ENCODE measurements around the gene LIPK. TPM values are rescaled to one million over a fixed set of nuclear protein-coding genes. Genes with fewer than 3 reads are reported as not detected.
"Not testable (repeated sequence)": the region's sequence is repeated elsewhere in the genome, so short reads cannot be mapped to it uniquely, and the experiment has no call there.

Gene LIPK, protein sequence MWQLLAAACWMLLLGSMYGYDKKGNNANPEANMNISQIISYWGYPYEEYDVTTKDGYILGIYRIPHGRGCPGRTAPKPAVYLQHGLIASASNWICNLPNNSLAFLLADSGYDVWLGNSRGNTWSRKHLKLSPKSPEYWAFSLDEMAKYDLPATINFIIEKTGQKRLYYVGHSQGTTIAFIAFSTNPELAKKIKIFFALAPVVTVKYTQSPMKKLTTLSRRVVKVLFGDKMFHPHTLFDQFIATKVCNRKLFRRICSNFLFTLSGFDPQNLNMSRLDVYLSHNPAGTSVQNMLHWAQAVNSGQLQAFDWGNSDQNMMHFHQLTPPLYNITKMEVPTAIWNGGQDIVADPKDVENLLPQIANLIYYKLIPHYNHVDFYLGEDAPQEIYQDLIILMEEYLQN
- not detected for total RNA-seq
- long read RNA-seq: 0 reads

DNA sequence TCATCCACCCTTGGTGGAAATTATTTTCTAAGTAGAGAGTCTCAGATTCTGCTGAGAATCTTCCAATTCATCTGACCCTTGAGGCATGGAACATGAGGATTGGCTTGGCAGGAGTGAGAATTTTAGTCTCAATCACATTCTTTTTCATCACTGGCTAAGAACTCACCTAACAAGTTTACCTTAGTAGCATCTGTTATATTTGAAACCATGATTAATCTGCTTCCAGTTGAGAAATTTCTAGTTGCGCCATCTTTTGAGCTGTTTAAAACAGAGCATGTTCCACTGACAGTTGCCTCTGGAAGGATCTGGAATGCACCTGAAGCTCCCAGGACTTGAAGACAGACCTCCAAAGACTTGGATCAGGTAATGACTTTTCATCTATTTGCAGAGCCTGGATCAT is at the start of gene LIPK:
TSS of gene LIPK (plus strand) at position 292 of the 400 bp plus-strand sequence. CDS start 18,295 bp downstream, outside the sequence.
- no peak for DNase-seq (ENCODE audit: low spot score)
- intact Hi-C loops (cut with DNase I): no loop called here

DNA sequence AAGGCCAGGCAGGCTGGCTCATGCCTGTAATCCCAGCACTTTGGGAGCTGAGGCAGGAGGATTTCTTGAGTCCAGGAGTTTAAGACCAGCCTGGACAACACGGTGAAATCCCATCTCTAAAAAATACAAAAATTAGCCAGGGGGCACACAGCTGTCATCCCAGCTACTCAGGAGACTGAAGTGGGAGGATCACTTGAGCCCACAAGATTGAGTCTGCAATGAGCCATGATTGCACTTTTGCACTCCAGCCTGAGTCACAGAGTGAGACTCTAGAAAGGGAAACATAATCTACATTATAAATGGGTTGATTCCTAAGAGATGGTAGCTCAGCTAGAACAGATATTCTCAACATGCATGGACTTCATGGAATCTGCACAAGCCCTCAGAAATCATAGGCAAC is 48.1 kb upstream of the LIPK start:
- no peak for DNase-seq (ENCODE audit: low spot score)
- intact Hi-C loops (cut with DNase I): no loop called here

DNA sequence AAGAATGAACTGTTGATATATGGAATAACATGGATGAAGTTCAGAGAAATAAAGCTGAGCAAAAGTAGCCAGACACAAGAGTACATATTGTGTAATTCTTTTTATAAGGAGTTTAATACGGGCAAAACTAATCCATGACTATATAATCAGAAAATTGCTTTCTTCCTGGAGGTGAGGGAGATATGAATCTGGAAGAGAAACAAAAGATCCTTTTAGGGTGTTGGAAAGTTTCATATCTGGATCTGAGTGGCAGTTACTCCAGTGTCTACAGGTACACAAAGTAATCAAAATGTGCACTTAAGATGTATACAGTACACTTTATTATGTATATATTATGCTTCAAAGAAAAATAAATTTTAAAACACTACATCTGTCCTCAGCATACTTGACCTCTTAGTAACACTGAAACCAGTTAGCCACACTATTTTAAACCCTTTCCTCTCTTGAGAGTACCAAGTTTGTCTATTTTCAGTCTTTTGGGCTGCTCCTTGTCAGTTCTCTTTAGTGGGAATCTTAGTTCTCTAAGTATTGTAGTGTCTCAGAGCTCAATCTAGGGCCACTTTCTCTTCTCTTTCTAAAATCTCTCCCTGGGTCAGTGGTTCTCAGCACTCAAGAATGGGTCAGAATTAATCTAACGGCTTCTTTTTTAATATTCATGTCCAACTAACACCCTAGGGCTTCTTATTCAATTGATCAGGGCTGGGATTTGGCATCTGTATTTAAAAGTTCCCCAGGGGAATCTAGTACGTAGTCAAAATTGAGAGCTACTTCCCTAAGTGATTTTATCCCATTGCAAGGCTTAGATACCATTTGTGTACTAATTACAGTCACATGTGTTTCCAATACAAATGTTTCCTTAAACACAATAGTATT is 46.1 kb upstream of the LIPK start:
- intact Hi-C loops (cut with DNase I): no loop called here
- no peak for DNase-seq (ENCODE audit: low spot score)

DNA sequence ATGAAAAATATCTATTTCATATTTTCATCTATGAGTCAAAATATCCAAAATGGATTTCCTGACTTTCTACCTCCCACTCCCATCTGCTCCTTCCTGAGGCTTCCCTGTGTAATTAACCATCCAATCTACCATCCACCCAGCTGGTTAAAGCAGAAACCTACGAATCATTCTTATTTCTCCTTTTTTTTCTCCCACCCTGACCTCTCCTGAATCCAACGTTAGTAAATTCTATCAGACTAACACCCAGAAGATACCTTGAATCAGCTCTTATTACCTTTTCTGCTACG is 45.5 kb upstream of the LIPK start:
- intact Hi-C loops (cut with DNase I): no loop called here
- no peak for DNase-seq (ENCODE audit: low spot score)

DNA sequence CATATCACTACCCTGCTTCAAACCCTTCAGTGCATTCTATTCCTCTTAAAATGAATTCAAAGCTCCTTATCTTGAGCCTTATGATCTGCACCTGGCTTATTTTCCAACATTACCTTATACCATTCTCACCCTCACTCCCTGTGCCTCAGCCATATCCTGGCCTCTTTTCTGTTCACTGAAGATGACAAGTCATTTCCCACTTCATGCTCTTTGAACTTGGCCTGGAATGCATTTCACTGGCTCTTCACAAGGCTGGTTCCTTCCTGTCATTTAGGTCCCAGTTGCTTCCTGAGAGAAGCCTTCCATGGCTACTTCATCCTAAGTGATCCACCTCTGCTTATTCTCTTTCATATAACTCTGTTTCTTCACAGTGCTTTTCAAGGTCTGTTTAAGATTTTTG is 45.0 kb upstream of the LIPK start:
- intact Hi-C loops (cut with DNase I): no loop called here
- DNase-seq (ENCODE audit: low spot score): no peak

DNA sequence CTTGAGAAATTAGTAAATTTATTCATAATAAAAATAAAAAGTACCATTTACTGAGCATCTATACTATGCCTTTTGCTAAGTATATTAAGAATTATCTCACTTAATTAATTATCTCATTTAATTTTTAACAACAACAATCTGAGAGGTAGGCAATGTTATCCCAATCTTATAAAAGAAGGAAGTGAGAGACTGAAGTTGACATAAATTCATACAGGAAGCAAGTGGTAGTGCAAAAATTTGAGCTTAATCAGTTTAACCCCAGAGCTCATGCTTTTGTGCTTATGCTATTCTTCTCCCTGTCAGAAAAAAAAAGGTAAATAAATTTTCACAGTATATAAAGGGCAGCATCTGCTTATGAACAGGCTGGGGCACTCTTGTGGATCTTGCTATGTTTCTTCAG is 44.5 kb upstream of the LIPK start:
- no peak for DNase-seq (ENCODE audit: low spot score)
- intact Hi-C loops (cut with DNase I): no loop called here

DNA sequence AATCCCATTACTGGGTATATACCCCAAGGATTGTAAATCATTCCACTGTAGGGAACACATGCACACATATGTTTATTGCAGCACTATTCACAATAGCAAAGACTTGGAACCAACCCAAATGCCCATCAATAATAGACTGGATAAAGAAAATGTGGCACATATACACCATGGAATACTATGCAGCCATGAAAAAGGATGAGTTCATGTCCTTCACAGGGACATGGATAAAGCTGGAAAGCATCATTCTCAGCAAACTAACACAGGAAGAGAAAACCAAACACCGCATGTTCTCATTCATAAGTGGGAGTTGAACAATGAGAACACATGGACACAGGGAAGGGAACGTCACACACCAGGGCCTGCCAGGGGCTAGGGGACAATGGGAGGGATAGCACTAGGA is 42.9 kb upstream of the LIPK start:
- DNase-seq (ENCODE audit: low spot score); intact Hi-C loops (cut with DNase I): not testable (repeated sequence)

DNA sequence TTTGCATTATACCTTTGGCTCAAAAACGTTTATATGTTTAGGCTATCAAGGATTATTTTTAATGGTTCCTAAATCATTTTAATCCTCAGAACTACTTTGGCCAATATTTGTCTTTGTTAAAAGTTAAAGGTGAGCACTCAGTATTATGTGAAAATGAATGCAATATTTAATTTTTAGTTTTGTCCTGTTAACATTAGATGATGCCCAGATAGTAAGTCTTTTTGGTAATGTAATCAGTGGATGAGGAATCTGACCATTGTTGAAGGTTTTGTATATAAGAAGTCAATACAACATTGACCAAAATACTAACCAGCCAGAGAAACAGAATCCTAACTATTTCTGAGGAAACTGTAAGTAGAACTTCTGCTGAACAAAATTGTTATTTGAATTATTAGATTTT is 41.9 kb upstream of the LIPK start, which contains the start of gene LIPF:
TSS of gene LIPF (plus strand) at position 301 of the 400 bp plus-strand sequence. CDS start 2,856 bp downstream, outside the sequence.
- intact Hi-C loops (cut with DNase I): no loop called here
- DNase-seq (ENCODE audit: low spot score): no peak

DNA sequence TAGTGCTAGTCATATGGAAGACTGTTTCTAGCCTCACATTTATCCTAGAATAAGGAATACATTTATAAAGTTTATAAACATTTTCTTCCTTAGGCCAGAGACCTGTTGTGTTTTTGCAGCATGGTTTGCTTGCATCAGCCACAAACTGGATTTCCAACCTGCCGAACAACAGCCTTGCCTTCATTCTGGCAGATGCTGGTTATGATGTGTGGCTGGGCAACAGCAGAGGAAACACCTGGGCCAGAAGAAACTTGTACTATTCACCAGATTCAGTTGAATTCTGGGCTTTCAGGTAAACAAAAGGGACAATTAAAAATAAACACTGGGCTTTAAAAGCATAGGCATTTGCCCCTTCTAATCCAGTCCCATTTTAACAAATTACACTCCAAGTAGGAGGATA is 37.6 kb upstream of the LIPK start:
- intact Hi-C loops (cut with DNase I): no loop called here
- no peak for DNase-seq (ENCODE audit: low spot score)

DNA sequence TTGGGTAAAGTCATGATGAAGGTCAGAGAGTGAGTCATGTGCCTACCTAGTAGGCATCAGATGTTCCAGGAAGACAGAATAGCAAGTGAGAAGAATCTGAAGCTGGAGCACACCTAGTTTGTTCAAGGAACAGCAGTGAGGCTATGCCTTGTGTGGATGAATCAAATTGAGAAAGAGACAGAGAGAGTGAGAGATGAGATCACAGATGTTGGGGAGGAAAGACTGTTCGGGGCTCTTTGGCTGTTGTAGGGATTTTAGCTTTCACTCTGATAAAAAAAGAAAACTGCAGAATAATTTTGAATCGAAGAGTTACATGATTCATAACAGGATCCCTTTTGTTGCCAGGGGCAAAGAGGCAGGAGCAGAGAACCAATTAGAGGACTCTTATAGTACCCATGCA is 35.6 kb upstream of the LIPK start:
- DNase-seq (ENCODE audit: low spot score): no peak
- intact Hi-C loops (cut with DNase I): no loop called here

DNA sequence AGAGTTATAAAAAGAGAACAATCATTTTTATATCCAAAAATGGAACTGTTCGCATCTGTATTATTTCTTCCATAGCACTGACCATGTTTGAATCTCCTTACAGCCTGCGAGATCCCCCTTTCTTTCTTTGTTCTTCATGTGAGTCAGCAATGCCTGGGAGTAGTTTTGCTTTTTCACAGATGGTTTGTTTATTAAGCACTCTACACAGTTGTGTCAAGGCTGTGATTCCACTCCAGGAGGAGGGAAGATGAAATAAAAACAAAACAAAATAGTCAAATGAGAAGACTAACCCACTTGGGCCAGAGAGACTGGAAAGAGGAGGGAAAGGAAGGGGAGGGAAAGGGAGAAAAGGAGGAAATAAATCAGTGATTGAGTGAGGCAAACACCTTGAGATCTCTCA is 34.0 kb upstream of the LIPK start:
- no peak for DNase-seq (ENCODE audit: low spot score)
- intact Hi-C loops (cut with DNase I): no loop called here

DNA sequence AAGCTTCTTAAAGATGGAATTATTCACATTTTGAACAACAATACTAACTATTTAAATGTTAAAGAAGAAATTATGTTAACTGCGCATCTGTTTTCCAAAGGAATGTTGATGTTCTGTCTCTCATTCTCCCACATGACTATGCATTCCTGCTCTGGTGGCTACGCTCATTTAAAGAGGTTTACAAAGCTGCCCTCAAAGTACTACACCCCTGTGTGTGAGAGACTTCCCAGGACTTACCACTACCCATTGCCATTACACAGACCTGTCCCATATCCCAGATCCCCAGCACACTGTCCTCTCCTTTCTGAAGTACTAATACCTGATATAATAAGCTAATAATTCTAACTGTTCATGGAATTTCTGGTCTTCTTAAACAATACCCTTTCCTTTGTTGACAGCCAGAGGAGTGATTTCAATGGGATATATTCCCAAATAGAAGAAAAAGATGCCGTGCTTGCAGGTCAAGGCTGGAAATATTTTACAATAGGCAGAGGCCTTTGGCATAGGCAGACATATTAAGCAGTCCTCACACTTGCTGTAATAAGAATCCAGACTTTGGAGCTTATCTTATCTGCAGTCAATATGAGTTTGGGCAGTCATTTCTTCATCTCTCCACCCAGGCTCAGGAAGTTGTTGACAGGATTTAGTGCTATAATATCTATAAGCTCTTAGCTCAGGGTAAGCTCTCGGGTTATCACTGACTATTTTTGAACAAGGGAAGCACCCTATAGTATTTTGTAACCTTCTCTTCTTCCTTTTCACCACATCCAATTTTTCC is 29.6 kb upstream of the LIPK start:
- intact Hi-C loops (cut with DNase I): no loop called here
- no peak for DNase-seq (ENCODE audit: low spot score)

DNA sequence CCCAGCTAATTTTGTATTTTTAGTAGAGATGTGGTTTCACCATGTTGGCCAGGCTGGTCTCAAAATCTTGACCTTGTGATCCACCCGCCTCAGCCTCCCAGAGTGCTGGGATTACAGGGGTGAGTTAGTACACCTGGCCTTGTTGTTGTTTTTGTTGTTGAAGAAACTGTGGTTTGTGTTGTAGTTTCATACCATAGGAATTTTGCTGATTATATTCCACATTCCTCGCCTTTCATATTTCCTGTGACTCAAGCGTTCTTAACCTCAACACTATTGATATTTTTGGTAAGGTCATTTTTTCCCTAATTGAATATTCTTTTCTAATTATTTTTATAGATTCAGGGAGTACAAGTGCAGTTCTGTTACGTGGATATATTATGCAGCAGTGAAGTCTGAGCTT is 25.1 kb upstream of the LIPK start:
- intact Hi-C loops (cut with DNase I): no loop called here
- DNase-seq (ENCODE audit: low spot score): no peak

DNA sequence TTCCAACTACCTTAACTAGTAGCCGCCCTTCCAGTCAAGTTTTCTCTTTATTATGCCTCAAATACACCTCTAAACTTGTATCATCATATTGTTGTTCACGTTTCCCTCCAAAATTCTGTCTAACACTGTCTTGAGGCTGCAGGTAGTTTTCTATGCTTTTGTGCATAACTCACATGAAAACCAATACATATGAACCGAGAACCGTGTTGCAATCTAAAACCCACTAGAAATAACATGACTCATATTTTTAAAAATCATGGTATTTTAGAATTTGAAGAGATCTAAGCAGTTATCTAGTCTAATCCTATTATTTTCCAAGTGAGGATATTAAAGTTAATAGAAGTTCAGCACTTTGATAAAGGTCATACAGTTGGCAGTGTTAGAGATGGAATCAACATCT is 23.6 kb upstream of the LIPK start:
- DNase-seq (ENCODE audit: low spot score): no peak
- intact Hi-C loops (cut with DNase I): no loop called here

DNA sequence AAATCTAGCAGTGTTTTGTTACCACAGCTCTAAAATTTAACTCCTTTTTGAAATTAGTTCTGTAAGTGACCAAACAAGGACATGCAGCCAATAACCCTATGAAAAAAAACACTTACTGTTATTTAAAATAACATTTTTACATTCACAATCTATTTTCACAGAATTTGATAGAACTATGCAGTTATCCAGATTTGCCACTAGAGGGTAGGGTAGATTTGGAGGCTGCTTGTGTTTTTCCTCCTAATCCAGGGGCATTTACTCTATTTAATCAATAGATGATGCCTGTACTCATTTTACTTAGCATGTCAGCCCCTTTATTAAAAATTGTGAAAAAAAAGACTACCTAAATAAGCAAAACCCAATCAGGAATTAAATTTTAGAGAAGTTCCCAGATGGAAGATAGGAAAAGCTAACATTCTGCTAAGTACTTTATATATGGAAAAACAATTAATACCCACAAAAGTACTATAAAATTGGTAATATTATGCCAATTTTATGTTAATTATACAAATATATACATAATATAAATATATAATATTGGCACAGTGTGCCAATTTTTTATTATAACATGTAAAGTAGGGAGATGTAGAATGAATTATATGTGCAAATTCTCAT is 18.1 kb upstream of the LIPK start:
- no peak for DNase-seq (ENCODE audit: low spot score)
- intact Hi-C loops (cut with DNase I): no loop called here

DNA sequence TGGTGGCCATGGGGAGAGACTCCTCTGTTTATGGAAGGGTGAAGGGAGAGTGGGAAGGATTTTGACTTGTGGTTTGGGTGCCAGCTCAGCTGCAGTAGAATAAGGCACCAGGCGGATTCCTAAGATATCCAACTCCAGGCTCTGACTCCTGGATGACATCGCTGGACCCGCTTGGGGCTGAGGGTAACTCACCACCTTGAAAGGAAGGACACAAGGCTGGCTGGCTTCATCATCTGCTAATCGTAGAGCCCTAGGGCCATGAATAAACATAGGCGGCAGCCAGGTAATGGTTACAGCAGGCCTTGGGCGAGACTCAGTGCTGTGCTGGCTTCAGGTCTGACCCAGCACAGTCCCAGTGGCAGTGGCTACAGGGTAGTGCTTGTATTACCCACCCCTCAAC is 16.7 kb upstream of the LIPK start:
- intact Hi-C loops (cut with DNase I): no loop called here
- no peak for DNase-seq (ENCODE audit: low spot score)

DNA sequence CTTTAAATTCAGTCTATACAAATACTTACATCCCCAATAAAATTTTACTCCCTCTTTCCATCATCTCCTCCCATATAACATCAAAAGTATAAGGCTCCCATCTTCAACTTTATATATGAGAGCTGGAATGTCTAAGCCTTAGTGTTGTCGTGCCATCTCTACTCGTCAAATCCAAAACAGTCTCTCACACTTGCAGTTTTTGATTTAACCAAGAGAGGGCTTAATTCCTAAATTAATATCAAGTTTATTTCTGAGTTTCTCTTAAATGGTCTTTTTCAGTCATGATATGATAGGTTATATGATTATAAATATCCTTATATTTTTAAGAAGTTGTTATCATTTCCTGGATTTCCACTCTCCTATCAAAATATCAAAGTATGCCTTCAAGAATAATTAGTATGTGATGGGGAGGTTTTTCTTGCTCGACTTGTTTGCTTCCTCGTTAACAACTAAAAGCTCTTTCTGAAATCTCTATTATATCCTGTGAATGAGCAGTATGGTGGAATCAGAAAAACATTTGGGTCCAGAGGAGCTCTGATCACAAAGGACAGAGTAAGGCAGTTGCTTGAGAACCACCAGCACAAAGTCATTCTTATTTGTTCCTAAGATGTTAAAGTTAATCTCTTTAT is 12.5 kb upstream of the LIPK start:
- intact Hi-C loops (cut with DNase I): no loop called here
- DNase-seq (ENCODE audit: low spot score): no peak

DNA sequence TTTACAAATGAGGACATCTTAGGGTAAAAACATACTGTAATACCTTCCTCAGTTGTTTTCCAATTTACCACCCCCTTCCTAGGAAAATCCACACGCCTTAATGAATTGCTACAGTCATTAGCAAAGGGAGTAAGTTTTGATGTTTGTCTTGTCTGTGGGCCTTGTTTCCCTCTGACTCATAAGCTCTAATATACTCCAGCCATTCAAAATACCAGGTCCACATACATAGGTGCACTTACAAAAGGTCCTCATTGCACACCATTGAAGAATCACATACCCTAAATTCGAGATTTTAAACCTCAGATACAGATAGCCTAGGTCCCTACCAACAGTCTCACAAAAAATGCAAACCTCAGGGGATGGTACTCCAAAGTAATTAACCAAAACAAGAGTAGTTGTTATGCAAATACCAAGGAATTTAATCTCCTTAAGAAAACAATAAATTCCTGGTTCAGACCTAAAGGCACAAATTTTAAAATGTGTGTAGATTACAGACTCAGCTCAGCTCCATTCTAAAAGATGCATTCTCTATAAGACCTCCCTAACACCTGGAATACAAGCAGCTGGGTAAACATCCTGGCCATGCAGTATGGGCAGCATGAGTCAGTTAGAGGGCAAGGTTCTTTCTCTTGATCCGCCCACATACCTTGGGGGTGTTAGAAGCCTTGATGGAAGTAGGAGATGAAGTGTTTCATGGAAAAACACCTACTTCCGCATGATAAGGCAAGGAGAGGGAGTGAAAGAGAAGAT is 3.0 kb upstream of the LIPK start:
- intact Hi-C loops (cut with DNase I): no loop called here
- DNase-seq (ENCODE audit: low spot score): no peak

Measured in cardiac septum (tissue), 1 donor.